GM12878 (cell line): ENCODE data around the gene PAQR9. TPM values are rescaled to one million over a fixed set of nuclear protein-coding genes. Genes with fewer than 3 reads are reported as not detected.

Experiments
- ATAC-seq: fragments of 200-7000 bp; cut with Tn5 transposase; 3 replicates; pipeline ENCODE4 v1.9.1; 2020; ENCODE audit warnings: mild to moderate bottlenecking, moderate library complexity
- BruUV-seq: library from RNA; stranded (reverse); fragments of 400-500 nt; replicated peaks from 2 replicates; lab custom pipeline; 2021; lab: Mats Ljungman, UMichigan
- CTCF ChIA-PET: fragments of 300-600 bp; sonication (Branson Sonifier 250); formaldehyde crosslinking; extraction: SDS; loops from one replicate; lab custom pipeline; 2021; ENCODE audit warnings: inconsistent platforms; lab: Yijun Ruan, JAX
- POLR2A ChIA-PET: fragments of 350-600 bp; formaldehyde crosslinking; extraction: SDS; loops from one replicate; lab custom pipeline; 2021; ENCODE audit warnings: inconsistent platforms; lab: Charles Lee
- RAD21 ChIA-PET: fragments of 300-600 bp; sonication (Branson Sonifier 250); formaldehyde crosslinking; loops from one replicate; lab custom pipeline; 2023; ENCODE audit warnings: antibody characterized with exemption; ENCODE audit not compliant: unreplicated experiment; lab: Charles Lee
- SMC1A ChIA-PET: fragments of 300-600 bp; sonication (Branson Sonifier 250); formaldehyde crosslinking; loops from one replicate; lab custom pipeline; 2023; ENCODE audit not compliant: unreplicated experiment, uncharacterized antibody; lab: Charles Lee
- DNase-seq: peaks from one replicate; pipeline ENCODE4 v3.0.0-alpha.2; 2011; ENCODE audit warnings: low read depth, low spot score
- FAIRE-seq: peaks from 3 replicates; lab custom pipeline; 2011; peaks lifted over from hg19 to GRCh38; lab: Jason Lieb, UNC
- H2AFZ ChIP-seq: 2 replicates; pipeline ENCODE4 v1.6.0; 2011; ENCODE audit warnings: low read depth, low read length, control low read depth; ENCODE audit not compliant: control insufficient read depth
- H3K27ac ChIP-seq: 2 replicates; pipeline ENCODE4 v1.5.1; 2011; ENCODE audit warnings: control low read depth; ENCODE audit not compliant: control insufficient read depth, insufficient read depth
- H3K27me3 ChIP-seq, 2 experiments: replicated peaks in 1 of 2; 2 replicates each; pipeline versions ENCODE4 v1.6.0 to v1.6.1; 2011; ENCODE audit warnings: low read length in 1 of 2; ENCODE audit not compliant: control insufficient read depth in 2 of 2, insufficient read depth in 2 of 2
- H3K36me3 ChIP-seq, 2 experiments: 2 replicates each; pipeline ENCODE4 v1.5.1; 2011; ENCODE audit warnings: low read length in 1 of 2; ENCODE audit not compliant: control insufficient read depth in 2 of 2, insufficient read depth in 2 of 2
- H3K4me1 ChIP-seq: 2 replicates; pipeline ENCODE4 v1.6.1; 2011; ENCODE audit warnings: mild to moderate bottlenecking, low read length, moderate library complexity, mixed read lengths; ENCODE audit not compliant: control insufficient read depth, insufficient read depth
- H3K4me2 ChIP-seq: 2 replicates; pipeline ENCODE4 v1.6.0; 2011; ENCODE audit warnings: control low read depth; ENCODE audit not compliant: control insufficient read depth, insufficient read depth
- H3K4me3 ChIP-seq: fragments of 200-600 bp; sonication (generic); 2 replicates; pipeline ENCODE4 v1.5.1; 2016
- H3K79me2 ChIP-seq: 2 replicates; pipeline ENCODE4 v1.6.0; 2011; ENCODE audit warnings: low read length; ENCODE audit not compliant: control insufficient read depth, insufficient read depth
- H3K9ac ChIP-seq: 2 replicates; pipeline ENCODE4 v1.8.0; 2011; ENCODE audit warnings: low read length, control low read depth, mixed read lengths; ENCODE audit not compliant: control insufficient read depth, insufficient read depth
- H3K9me3 ChIP-seq: replicated peaks from 3 replicates; pipeline ENCODE4 v1.5.1; 2011; ENCODE audit warnings: mild to moderate bottlenecking, low read length; ENCODE audit not compliant: control insufficient read depth, insufficient read depth
- H4K20me1 ChIP-seq: 2 replicates; pipeline ENCODE4 v1.6.0; 2011; ENCODE audit not compliant: control insufficient read depth, insufficient read depth
- CBX5 ChIP-seq: sonication (generic); IDR thresholded peaks from 2 replicates; pipeline ENCODE4 v1.6.1; 2016; ENCODE audit warnings: low read depth, moderate library complexity, mild to moderate bottlenecking, inconsistent platforms
- KLF5 ChIP-seq: fragments of 450-650 bp; IDR thresholded peaks from 2 replicates; pipeline ENCODE4 v1.6.1; 2014; ENCODE audit warnings: mild to moderate bottlenecking; ENCODE audit not compliant: partially characterized antibody
- MXI1 ChIP-seq: fragments of 150-350 bp; IDR thresholded peaks from 2 replicates; pipeline ENCODE4 v1.6.1; 2011; ENCODE audit warnings: low read depth, mild to moderate bottlenecking, inconsistent platforms, low read length, improper control_type of control experiment
- SMARCA5 ChIP-seq: fragments of 450-650 bp; IDR thresholded peaks from 2 replicates; pipeline ENCODE4 v1.6.1; 2017; ENCODE audit warnings: mild to moderate bottlenecking
- SREBF2 ChIP-seq: IDR thresholded peaks from 2 replicates; pipeline ENCODE4 v1.6.1; 2012; ENCODE audit warnings: mild to moderate bottlenecking, low read length
- TAF1 ChIP-seq: IDR thresholded peaks from 2 replicates; pipeline ENCODE4 v1.6.1; 2011; ENCODE audit warnings: mild to moderate bottlenecking, low read depth, low read length, borderline replicate concordance
- ZNF622 ChIP-seq: fragments of 450-650 bp; IDR thresholded peaks from 2 replicates; pipeline ENCODE4 v1.6.1; 2017; ENCODE audit warnings: mild to moderate bottlenecking, inconsistent platforms
- WGBS: methylation state at CpG from one replicate; pipeline ENCODE4 v1.1.6; 2016; ENCODE audit warnings: low lambda C conversion rate; ENCODE audit not compliant: insufficient replicate concordance, insufficient coverage; ENCODE audit errors: missing lambda C conversion rate; 5-methylcytosine and 5-hydroxymethylcytosine counted together
- in situ Hi-C: fragments of 300-500 bp; cut with MboI; formaldehyde crosslinking; loops from 9 replicates; pipeline ENCODE4 v1.14.3; 2018; ENCODE audit warnings: mixed read lengths
- intact Hi-C: fragments of 100-400 bp; cut with micrococcal nuclease; formaldehyde crosslinking; loops from one replicate; pipeline ENCODE4 v1.14.2; 2022; ENCODE audit not compliant: unreplicated experiment
- polyA plus RNA-seq, 11 experiments: library from polyadenylated mRNA; depleted of rRNA in 4 of 11; unstranded in 6 of 11; stranded (reverse) in 5 of 11; fragments of >200 nt; fragmentation: Nextera tagmentation in 4 of 11; fragmentation: Illumina TruSeq in 1 of 11; extraction: Ambion mirVana in 4 of 11; extraction: Trizol in 1 of 11; gene quantifications; 1 replicate in 1 of 11; 2 replicates in 10 of 11; pipeline versions ENCODE4 v1.2.1 to v1.2.3, GENCODE V29; 2011 to 2016; ENCODE audit warnings: inconsistent platforms in 2 of 11, missing spikeins in 2 of 11, low read depth in 1 of 11
- total RNA-seq, 4 experiments: library from RNA; depleted of rRNA in 3 of 4; stranded (reverse); fragments of >200 nt in 3 of 4; fragmentation: Illumina TruSeq in 1 of 4; extraction: Trizol in 1 of 4; gene quantifications; 2 replicates each; pipeline versions ENCODE4 v1.2.1 to v1.2.3, GENCODE V29; 2013 to 2021

PAQR9 gene
- total and polyA plus RNA-seq, 10 of the 15 experiments (the other 5 are each of a cell fraction or from before 2014, with no cell fraction given), result not detected

- TF ChIP-seq KLF5, result no peak
- TF ChIP-seq SMARCA5, result no peak
- no peak for TF ChIP-seq ZNF622
- TF ChIP-seq TAF1, result no peak
- no peak for TF ChIP-seq CBX5
- no peak for TF ChIP-seq SREBF2
- no peak for TF ChIP-seq MXI1
- FAIRE-seq, result no peak
Measured at GRCh38 chr3:142941373-142942123, 21.9 kb downstream of the PAQR9 start.

More at GRCh38 chr3:142941373-142942123, 21.9 kb downstream of the PAQR9 start:
- H3K4me1 ChIP-seq, result no peaks in the 10 kb centered on the region; the same call in 1 of the 2 replicates
- DNase-seq (no peak), ATAC-seq (no peak)
- no peaks in the 10 kb centered on the region for H3K36me3 ChIP-seq
- BruUV-seq, result no TSS peak
- 80% methylated on average over 8 of the region's 8 CpGs for WGBS
- no peak overlapping the region for H3K9ac ChIP-seq
- H4K20me1 ChIP-seq, result no peaks in the 10 kb centered on the region
- POLR2A ChIA-PET, result interaction anchor here (1.3 kb wide), 1 partner anchor 11 kb away, joined by 3 read pairs; no protein-coding TSS in a partner anchor
- CTCF ChIA-PET, result interaction anchor here (1.0 to 1.2 kb wide), 2 partner anchors 46 to 49 kb away, joined by 3 read pairs; no protein-coding TSS in a partner anchor
- in situ Hi-C loops, result no loop called here
- SMC1A ChIA-PET, result interaction anchor here (0.8 to 1.5 kb wide), 3 partner anchors 10 to 50 kb away, joined by 3 to 4 read pairs (median 3); no protein-coding TSS in a partner anchor
- no peak overlapping the region for H3K27ac ChIP-seq
- intact Hi-C loops, result no loop called here
- H3K79me2 ChIP-seq, result no peaks in the 10 kb centered on the region
- H3K4me2 ChIP-seq, result no peak overlapping the region
- no peak overlapping the region for H2AFZ ChIP-seq
- RAD21 ChIA-PET, result interaction anchor here (1.0 to 1.8 kb wide), 2 partner anchors 49 to 97 kb away, joined by 3 to 5 read pairs; no protein-coding TSS in a partner anchor
- H3K27me3 ChIP-seq, result no peaks in the 10 kb centered on the region
- no peak overlapping the region for H3K4me3 ChIP-seq
- no peaks in the 10 kb centered on the region; the same call in 2 of the 3 replicates for H3K9me3 ChIP-seq
